WERI-Rb-1 (cell line): ENCODE results near the gene CHST12.
"Not testable (repeated sequence)": the region's sequence is repeated elsewhere in the genome, so short reads cannot be mapped to it uniquely, and the experiment has no call there.

ENCODE experiments used
- DNase-seq: peaks from one replicate; pipeline ENCODE4 v3.0.0-alpha.2; 2020
- H3K27ac ChIP-seq: fragments of 250-450 bp; sonication (Bioruptor Pico); 2 replicates; pipeline ENCODE4 v1.5.1; 2020; ENCODE audit warnings: mild to moderate bottlenecking, moderate library complexity
- H3K27me3 ChIP-seq: fragments of 250-450 bp; sonication (Bioruptor Pico); 2 replicates; pipeline ENCODE4 v1.5.1; 2021; ENCODE audit warnings: mild to moderate bottlenecking, low read depth, moderate library complexity; ENCODE audit not compliant: insufficient read depth, severe bottlenecking
- H3K36me3 ChIP-seq: fragments of 250-450 bp; sonication (Bioruptor Pico); 2 replicates; pipeline ENCODE4 v1.5.1; 2020; ENCODE audit warnings: mild to moderate bottlenecking, moderate library complexity
- H3K4me3 ChIP-seq: 2 replicates; pipeline ENCODE4 v1.5.1; 2011; ENCODE audit warnings: low read depth, mild to moderate bottlenecking, control low read depth, low read length
- H3K9me3 ChIP-seq: fragments of 250-450 bp; sonication (Bioruptor Pico); 2 replicates; pipeline ENCODE4 v1.5.1; 2021; ENCODE audit warnings: mild to moderate bottlenecking, moderate library complexity; ENCODE audit not compliant: severe bottlenecking
- TF ChIP-seq, protein P1 (sequence below): IDR thresholded peaks from 2 replicates; pipeline ENCODE4 v1.5.1; 2011; ENCODE audit warnings: low read depth, mild to moderate bottlenecking, control low read depth, inconsistent platforms, low read length

Gene CHST12

DNA sequence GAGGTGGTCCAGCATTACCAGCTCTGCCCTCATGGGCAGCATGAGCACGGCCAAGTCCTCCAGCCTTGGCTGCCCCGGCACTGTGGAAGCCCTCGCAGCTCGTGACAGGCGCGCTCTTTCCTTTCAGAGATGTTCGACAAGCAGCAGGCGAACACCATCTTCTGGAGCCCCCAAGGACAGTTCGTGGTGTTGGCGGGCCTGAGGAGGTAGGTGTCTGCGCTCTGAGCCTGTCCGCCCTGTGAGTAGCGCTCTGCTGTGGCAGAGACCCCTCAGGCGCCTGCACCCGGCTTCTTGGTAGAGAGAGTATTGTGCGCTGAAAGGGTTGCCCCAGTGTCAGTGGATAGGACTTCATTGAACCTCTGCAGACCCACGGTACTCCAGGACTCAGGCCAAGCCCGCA, 29.0 kb upstream of the CHST12 start:
- H3K36me3 ChIP-seq: peaks cover 87% of the 10 kb centered on the region
- no peaks in the 10 kb centered on the region for H3K27me3 ChIP-seq
- DNase-seq: no peak
- H3K27ac ChIP-seq: no peak overlapping the region
- no peak overlapping the region for H3K4me3 ChIP-seq
- no peaks in the 10 kb centered on the region for H3K9me3 ChIP-seq
- TF ChIP-seq, protein P1, sequence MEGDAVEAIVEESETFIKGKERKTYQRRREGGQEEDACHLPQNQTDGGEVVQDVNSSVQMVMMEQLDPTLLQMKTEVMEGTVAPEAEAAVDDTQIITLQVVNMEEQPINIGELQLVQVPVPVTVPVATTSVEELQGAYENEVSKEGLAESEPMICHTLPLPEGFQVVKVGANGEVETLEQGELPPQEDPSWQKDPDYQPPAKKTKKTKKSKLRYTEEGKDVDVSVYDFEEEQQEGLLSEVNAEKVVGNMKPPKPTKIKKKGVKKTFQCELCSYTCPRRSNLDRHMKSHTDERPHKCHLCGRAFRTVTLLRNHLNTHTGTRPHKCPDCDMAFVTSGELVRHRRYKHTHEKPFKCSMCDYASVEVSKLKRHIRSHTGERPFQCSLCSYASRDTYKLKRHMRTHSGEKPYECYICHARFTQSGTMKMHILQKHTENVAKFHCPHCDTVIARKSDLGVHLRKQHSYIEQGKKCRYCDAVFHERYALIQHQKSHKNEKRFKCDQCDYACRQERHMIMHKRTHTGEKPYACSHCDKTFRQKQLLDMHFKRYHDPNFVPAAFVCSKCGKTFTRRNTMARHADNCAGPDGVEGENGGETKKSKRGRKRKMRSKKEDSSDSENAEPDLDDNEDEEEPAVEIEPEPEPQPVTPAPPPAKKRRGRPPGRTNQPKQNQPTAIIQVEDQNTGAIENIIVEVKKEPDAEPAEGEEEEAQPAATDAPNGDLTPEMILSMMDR: no peak

DNA sequence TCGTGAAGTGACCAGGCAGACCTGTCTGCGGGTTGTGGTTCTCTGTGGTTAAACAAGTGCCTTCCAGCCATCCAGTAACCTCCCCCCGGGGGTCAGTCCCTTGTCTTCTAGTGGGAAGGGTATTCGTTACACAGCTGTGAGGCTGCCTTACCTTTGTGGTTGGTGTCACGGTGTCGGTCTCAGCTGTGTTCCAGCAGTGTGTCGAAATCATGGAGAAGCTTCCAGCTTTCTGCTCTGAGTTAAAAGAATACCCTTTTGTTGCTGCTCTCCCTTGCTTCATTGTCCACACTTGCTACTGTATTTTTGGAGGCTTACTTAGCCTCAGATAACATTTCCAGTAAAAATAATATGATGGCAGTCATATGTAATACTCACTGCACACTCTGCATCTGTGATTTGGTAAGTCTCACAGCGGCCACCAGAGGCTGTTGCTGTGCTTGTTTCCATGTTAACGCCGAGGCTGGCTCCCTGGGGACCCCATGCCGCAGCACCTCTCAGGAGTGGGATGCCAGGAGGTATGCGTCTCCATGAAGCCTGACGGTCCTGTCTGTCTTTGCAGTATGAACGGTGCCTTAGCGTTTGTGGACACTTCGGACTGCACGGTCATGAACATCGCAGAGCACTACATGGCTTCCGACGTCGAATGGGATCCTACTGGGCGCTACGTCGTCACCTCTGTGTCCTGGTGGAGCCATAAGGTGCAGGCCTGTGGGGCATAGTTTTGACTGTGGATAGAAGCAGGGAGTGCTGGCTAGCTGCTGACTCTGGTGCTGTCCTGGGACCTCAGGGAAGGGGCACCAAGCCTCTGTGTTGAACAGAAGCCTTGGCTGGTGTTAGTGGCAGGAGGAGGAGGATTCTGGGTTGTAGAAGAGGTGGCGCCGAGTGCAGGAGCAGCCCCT, 28.3 kb upstream of the CHST12 start:
- Histone ChIP-seq H3K27ac (no peak overlapping the region), H3K27me3 (no peaks in the 10 kb centered on the region), H3K9me3 (no peaks in the 10 kb centered on the region), H3K36me3 (peaks cover 87% of the 10 kb centered on the region), H3K4me3 (no peak overlapping the region)
- TF ChIP-seq, protein P1: peak; percentile 7; the same call in 1 of the 2 replicates
- DNase-seq: no peak

DNA sequence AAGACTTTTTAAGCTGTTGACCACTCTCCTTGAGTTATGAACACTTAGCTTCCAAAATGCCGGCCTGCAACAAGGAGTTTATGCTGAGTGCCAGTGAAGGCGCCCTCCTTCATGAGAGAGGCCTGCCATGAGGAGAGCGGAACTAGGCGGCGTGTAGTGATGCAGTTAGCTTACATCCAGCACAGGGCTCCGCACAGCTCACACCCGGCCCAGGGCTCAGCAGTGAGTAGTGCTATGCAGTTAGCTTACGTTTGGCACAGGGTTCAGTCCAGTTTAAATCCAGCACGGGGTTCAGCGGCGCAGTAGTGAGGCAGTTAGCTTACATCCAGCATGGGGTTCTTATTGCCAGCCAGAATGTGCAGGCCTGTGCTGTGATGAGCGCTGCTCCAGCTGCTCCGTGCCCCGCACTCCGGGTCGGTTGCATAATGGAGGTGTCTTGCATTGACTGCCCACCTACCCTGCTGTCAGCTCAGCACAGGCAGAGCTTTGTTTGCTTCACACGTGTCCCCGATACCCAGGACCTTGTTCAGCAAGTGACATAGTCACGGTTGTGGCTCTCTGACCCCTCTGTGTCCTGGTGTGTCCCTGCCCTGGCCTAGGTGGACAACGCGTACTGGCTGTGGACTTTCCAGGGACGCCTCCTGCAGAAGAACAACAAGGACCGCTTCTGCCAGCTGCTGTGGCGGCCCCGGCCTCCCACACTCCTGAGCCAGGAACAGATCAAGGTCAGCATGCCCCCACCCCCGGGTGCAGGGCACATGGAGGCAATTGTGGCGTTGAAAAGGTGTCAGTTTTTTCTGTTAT, 26.9 kb upstream of the CHST12 start:
- Histone ChIP-seq H3K36me3 (peaks cover 87% of the 10 kb centered on the region), H3K27me3 (no peaks in the 10 kb centered on the region), H3K4me3 (no peak overlapping the region), H3K9me3 (no peaks in the 10 kb centered on the region), H3K27ac (no peak overlapping the region)
- TF ChIP-seq, protein P1: no peak
- no peak for DNase-seq

DNA sequence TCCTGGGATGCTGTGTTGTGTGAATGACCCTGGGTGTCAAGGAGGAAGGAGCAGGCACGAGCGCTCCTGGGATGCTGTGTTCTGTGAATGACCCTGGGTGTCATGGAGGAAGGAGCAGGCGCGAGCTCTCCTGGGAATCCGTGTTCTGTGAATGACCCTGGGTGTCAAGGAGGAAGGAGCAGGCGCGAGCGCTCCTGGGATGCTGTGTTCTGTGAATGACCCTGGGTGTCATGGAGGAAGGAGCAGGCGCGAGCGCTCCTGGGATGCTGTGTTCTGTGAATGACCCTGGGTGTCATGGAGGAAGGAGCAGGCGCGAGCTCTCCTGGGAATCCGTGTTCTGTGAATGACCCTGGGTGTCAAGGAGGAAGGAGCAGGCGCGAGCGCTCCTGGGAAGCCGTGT, 25.9 kb upstream of the CHST12 start:
- H3K36me3 ChIP-seq: peaks cover 84% of the 10 kb centered on the region

DNA sequence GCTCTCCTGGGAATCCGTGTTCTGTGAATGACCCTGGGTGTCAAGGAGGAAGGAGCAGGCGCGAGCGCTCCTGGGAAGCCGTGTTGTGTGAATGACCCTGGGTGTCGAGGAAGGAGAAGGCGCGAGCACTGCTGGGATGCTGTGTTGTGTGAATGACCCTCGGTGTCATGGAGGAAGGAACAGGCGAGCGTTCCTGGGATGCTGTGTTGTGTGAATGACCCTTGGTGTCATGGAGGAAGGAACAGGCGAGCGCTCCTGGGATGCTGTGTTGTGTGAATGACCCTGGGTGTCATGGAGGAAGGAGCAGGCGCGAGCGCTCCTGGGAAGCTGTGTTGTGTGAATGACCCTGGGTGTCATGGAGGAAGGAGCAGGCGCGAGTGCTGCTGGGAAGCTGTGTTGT, 25.3 kb upstream of the CHST12 start:
- H3K9me3 ChIP-seq, H3K4me3 ChIP-seq, H3K27me3 ChIP-seq, DNase-seq, H3K27ac ChIP-seq: not testable (repeated sequence)
- peaks cover 77% of the 10 kb centered on the region for H3K36me3 ChIP-seq

More for the DNA sequence above, 25.9 kb upstream of the CHST12 start:
- DNase-seq, H3K27ac ChIP-seq, H3K4me3 ChIP-seq, H3K27me3 ChIP-seq, H3K9me3 ChIP-seq: not testable (repeated sequence)

DNA sequence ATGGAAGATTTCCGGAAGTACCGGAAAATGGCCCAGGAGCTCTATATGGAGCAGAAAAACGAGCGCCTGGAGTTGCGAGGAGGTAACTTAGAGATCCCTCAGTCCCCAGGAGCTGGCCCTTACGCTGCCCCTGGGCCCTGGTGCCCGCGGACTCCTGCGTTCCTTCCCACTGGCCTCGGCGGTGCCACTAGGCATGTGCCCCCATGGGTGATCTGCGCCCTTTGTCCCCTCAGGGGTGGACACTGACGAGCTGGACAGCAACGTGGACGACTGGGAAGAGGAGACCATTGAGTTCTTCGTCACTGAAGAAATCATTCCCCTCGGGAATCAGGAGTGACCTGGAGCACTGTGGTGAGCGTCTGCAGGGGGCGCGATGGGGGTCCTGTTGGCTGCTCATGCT, 24.2 kb upstream of the CHST12 start:
- Histone ChIP-seq H3K27me3 (no peaks in the 10 kb centered on the region), H3K4me3 (no peak overlapping the region), H3K27ac (no peak overlapping the region), H3K36me3 (peaks cover 67% of the 10 kb centered on the region), H3K9me3 (no peaks in the 10 kb centered on the region)
- TF ChIP-seq, protein P1: no peak
- DNase-seq: no peak
